ENCODE results near the gene LRMDA. TPM values are rescaled to one million over a fixed set of nuclear protein-coding genes. Genes with fewer than 3 reads are reported as not detected.

Gene LRMDA
- polyA plus RNA-seq, 1 donor (not counting 4 experiments of a cell fraction or from before 2014, with no cell fraction given): not detected

- H3K4me2 ChIP-seq (ENCODE audit: control insufficient read depth, extremely low read depth, insufficient read depth, low read depth, low read length): no peak overlapping the region
- no peak overlapping the region for H3K9ac ChIP-seq (ENCODE audit: control insufficient read depth, extremely low read depth, insufficient read depth, low read length)
- no peak for TF ChIP-seq EZH2 (IDR thresholded peaks at IDR 0.05; ENCODE audit: low read length)
- TF ChIP-seq, protein P1, sequence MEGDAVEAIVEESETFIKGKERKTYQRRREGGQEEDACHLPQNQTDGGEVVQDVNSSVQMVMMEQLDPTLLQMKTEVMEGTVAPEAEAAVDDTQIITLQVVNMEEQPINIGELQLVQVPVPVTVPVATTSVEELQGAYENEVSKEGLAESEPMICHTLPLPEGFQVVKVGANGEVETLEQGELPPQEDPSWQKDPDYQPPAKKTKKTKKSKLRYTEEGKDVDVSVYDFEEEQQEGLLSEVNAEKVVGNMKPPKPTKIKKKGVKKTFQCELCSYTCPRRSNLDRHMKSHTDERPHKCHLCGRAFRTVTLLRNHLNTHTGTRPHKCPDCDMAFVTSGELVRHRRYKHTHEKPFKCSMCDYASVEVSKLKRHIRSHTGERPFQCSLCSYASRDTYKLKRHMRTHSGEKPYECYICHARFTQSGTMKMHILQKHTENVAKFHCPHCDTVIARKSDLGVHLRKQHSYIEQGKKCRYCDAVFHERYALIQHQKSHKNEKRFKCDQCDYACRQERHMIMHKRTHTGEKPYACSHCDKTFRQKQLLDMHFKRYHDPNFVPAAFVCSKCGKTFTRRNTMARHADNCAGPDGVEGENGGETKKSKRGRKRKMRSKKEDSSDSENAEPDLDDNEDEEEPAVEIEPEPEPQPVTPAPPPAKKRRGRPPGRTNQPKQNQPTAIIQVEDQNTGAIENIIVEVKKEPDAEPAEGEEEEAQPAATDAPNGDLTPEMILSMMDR (optimal IDR thresholded peaks at IDR 0.05 in 1 of 3, IDR thresholded peaks at IDR 0.05 in 1 of 3, conservative IDR thresholded peaks at IDR 0.05 in 1 of 3; ENCODE audit: extremely low read depth in 1 of 3, insufficient read depth in 2 of 3, low read length in 3 of 3): no peak
- H3K36me3 ChIP-seq (ENCODE audit: control insufficient read depth in 2 of 2, extremely low read depth in 1 of 2, insufficient read depth in 2 of 2, low read length in 2 of 2): no peaks in the 10 kb centered on the region
- no peaks in the 10 kb centered on the region for H3K9me3 ChIP-seq (ENCODE audit: control insufficient read depth, low read depth, low read length)
- no peak overlapping the region for H3K27ac ChIP-seq (ENCODE audit: control insufficient read depth, insufficient read depth, low read length)
- DNase-seq (ENCODE audit: low read depth, low spot score) (peak; percentile 35), FAIRE-seq (peak; percentile 90)
- H3K9me1 ChIP-seq (ENCODE audit: control insufficient read depth, extremely low read depth, insufficient read depth, low read length): no peaks in the 10 kb centered on the region
- dilution Hi-C loops (cut with MboI; ENCODE audit: extremely low pct_ligation_motif_present, low sequenced_read_pairs): no loop called here
- peaks cover 12% of the 10 kb centered on the region for H3K4me1 ChIP-seq (ENCODE audit: control insufficient read depth, extremely low read depth, insufficient read depth, low read length)
- H3K79me2 ChIP-seq (ENCODE audit: control insufficient read depth, insufficient read depth, low read length): no peaks in the 10 kb centered on the region
- H3K4me3 ChIP-seq (ENCODE audit: control insufficient read depth in 2 of 3, extremely low read depth in 1 of 3, insufficient read depth in 2 of 3, low read depth in 1 of 3, low read length in 3 of 3): no peak overlapping the region
- H3K27me3 ChIP-seq (ENCODE audit: control insufficient read depth, extremely low read depth, insufficient read depth, low read length): no peaks in the 10 kb centered on the region
- H2AFZ ChIP-seq (ENCODE audit: control insufficient read depth, low read length): no peak overlapping the region
- H4K20me1 ChIP-seq (ENCODE audit: control insufficient read depth, extremely low read depth, insufficient read depth, low read length): no peaks in the 10 kb centered on the region
These were observed 542.7 kb downstream of the LRMDA start for GRCh38 chr10:75974080-75974479.

- FAIRE-seq (no peak), DNase-seq (ENCODE audit: low read depth, low spot score) (no peak)
- Histone ChIP-seq H3K36me3 (ENCODE audit: control insufficient read depth in 2 of 2, extremely low read depth in 1 of 2, insufficient read depth in 2 of 2, low read length in 2 of 2) (no peaks in the 10 kb centered on the region), H3K9me1 (ENCODE audit: control insufficient read depth, extremely low read depth, insufficient read depth, low read length) (no peaks in the 10 kb centered on the region), H3K4me2 (ENCODE audit: control insufficient read depth, extremely low read depth, insufficient read depth, low read depth, low read length) (no peak overlapping the region), H3K9ac (ENCODE audit: control insufficient read depth, extremely low read depth, insufficient read depth, low read length) (no peak overlapping the region), H4K20me1 (ENCODE audit: control insufficient read depth, extremely low read depth, insufficient read depth, low read length) (no peaks in the 10 kb centered on the region), H3K27ac (ENCODE audit: control insufficient read depth, insufficient read depth, low read length) (no peak overlapping the region), H3K9me3 (ENCODE audit: control insufficient read depth, low read depth, low read length) (no peaks in the 10 kb centered on the region), H3K4me1 (ENCODE audit: control insufficient read depth, extremely low read depth, insufficient read depth, low read length) (peaks cover 12% of the 10 kb centered on the region), H3K27me3 (ENCODE audit: control insufficient read depth, extremely low read depth, insufficient read depth, low read length) (peaks cover 4% of the 10 kb centered on the region), H3K4me3 (ENCODE audit: control insufficient read depth in 2 of 3, extremely low read depth in 1 of 3, insufficient read depth in 2 of 3, low read depth in 1 of 3, low read length in 3 of 3) (no peak overlapping the region), H2AFZ (ENCODE audit: control insufficient read depth, low read length) (no peak overlapping the region), H3K79me2 (ENCODE audit: control insufficient read depth, insufficient read depth, low read length) (no peaks in the 10 kb centered on the region)
- TF ChIP-seq EZH2 (IDR thresholded peaks at IDR 0.05; ENCODE audit: low read length): no peak
- TF ChIP-seq, protein P1 (optimal IDR thresholded peaks at IDR 0.05 in 1 of 3, IDR thresholded peaks at IDR 0.05 in 1 of 3, conservative IDR thresholded peaks at IDR 0.05 in 1 of 3; ENCODE audit: extremely low read depth in 1 of 3, insufficient read depth in 2 of 3, low read length in 3 of 3): no peak
- dilution Hi-C loops (cut with MboI; ENCODE audit: extremely low pct_ligation_motif_present, low sequenced_read_pairs): no loop called here
These were observed 545.3 kb downstream of the LRMDA start for GRCh38 chr10:75976681-75977080.

Data from keratinocyte (primary cell).